Measurements from ENCODE around the gene POLA2. TPM values are rescaled to one million over a fixed set of nuclear protein-coding genes. Genes with fewer than 3 reads are reported as not detected.

POLA2 gene
- polyA plus RNA-seq, 2 of the 4 experiments (the other 2 are of a cell fraction) = 34.5 to 52.3 TPM

- Histone ChIP-seq H3K9me3 (no peaks in the 10 kb centered on the region), H3K27ac (no peak overlapping the region), H3K4me3 (no peak overlapping the region), H3K4me1 (no peaks in the 10 kb centered on the region), H3K4me2 (no peak overlapping the region)
- ATAC-seq (peak in 1 of 2 experiments; percentile 16; a peak in 2 of 6 replicates), DNase-seq (ENCODE audit: low read depth in 1 of 2, low spot score in 1 of 2) (no peak), FAIRE-seq (no peak)
- 85% methylated on average over 17 of the region's 19 CpGs for WGBS (ENCODE audit: missing lambda C conversion rate)
- ChIA-PET POLR2A (no interaction called here), CTCF (interaction anchor here (0.6 to 11.8 kb wide), 2 partner anchors 13 to 75 kb away, joined by 3 to 81 read pairs; no protein-coding TSS in a partner anchor)
- TF ChIP-seq CHD4 (IDR thresholded peaks at IDR 0.05; ENCODE audit: borderline replicate concordance) = no peak
- TF ChIP-seq CTCF (IDR thresholded peaks at IDR 0.05) = no peak
- TF ChIP-seq ZNF302 (CRISPR knock-in tag; IDR thresholded peaks at IDR 0.05) = no peak
Observed at GRCh38 chr11:65217441-65218423, 44.0 kb upstream of the POLA2 start.

- no peak; a peak in 1 of 6 replicates for ATAC-seq
- H3K4me2 ChIP-seq = no peak overlapping the region
- FAIRE-seq = no peak
Observed at GRCh38 chr11:65218446-65218845, 43.3 kb upstream of the POLA2 start.

More at GRCh38 chr11:65218446-65218845, 43.3 kb upstream of the POLA2 start:
- POLR2A ChIA-PET = no interaction called here
- DNase-seq (ENCODE audit: low read depth in 1 of 2, low spot score in 1 of 2) = no peak
- CTCF ChIA-PET = interaction anchor here (0.6 to 11.8 kb wide), 4 partner anchors 10 to 349 kb away, joined by 3 to 81 read pairs (median 4); no protein-coding TSS in a partner anchor
- WGBS (ENCODE audit: missing lambda C conversion rate) = 88% methylated on average over 9 of the region's 9 CpGs
- Histone ChIP-seq H3K9me3 (no peaks in the 10 kb centered on the region), H3K4me3 (no peak overlapping the region), H3K4me1 (no peaks in the 10 kb centered on the region), H3K27ac (no peak overlapping the region)
- TF ChIP-seq FOXS1 (CRISPR knock-in tag; IDR thresholded peaks at IDR 0.05) (no peak), JUN (IDR thresholded peaks at IDR 0.05) (no peak), CEBPB (IDR thresholded peaks at IDR 0.05) (no peak), EHF (CRISPR knock-in tag; IDR thresholded peaks at IDR 0.05) (no peak), FOSL2 (IDR thresholded peaks at IDR 0.05) (no peak), FOSL2 (CRISPR knock-in tag; IDR thresholded peaks at IDR 0.05) (no peak), ELK1 (IDR thresholded peaks at IDR 0.05; ENCODE audit: low read depth, low read length) (no peak), SREBF2 (IDR thresholded peaks at IDR 0.05) (no peak), HMGXB4 (CRISPR knock-in tag; IDR thresholded peaks at IDR 0.05; ENCODE audit: borderline replicate concordance) (no peak), BCL3 (IDR thresholded peaks at IDR 0.05) (no peak), ZFP36 (IDR thresholded peaks at IDR 0.05; ENCODE audit: borderline replicate concordance, partially characterized antibody) (no peak), MAX (IDR thresholded peaks at IDR 0.05) (no peak), CHD4 (IDR thresholded peaks at IDR 0.05; ENCODE audit: borderline replicate concordance) (no peak), POLR2A (IDR thresholded peaks at IDR 0.05; ENCODE audit: low read length) (no peak)

Measured in A549 (cell line).